A549 (cell line): ENCODE data around the gene MED14.

Experiments
- CEBPB ChIP-seq, 2 experiments: fragments of >200 bp in 1 of 2; sonication (Bioruptor Twin) in 1 of 2; formaldehyde crosslinking in 1 of 2; IDR thresholded peaks; 2 replicates each; pipeline ENCODE4 v1.6.1; 2012 to 2016
- CTCF ChIP-seq: fragments of >200 bp; sonication (Bioruptor Twin); formaldehyde crosslinking; IDR thresholded peaks from 3 replicates; pipeline ENCODE4 v1.5.1; 2016
- GATA3 ChIP-seq: IDR thresholded peaks from 2 replicates; pipeline ENCODE4 v1.6.1; 2012; ENCODE audit warnings: borderline replicate concordance
- POLR2A ChIP-seq: IDR thresholded peaks from 2 replicates; pipeline ENCODE4 v1.6.1; 2012; ENCODE audit warnings: mild to moderate bottlenecking, low read length
- RFX5 ChIP-seq: fragments of 450-650 bp; IDR thresholded peaks from 2 replicates; pipeline ENCODE4 v1.7.1; 2014; ENCODE audit warnings: antibody characterized with exemption, mild to moderate bottlenecking, moderate library complexity
- RNF2 ChIP-seq: fragments of 200-600 bp; sonication (generic); IDR thresholded peaks from 2 replicates; pipeline ENCODE4 v1.6.1; 2016; ENCODE audit warnings: low read depth, mild to moderate bottlenecking, antibody characterized with exemption, moderate library complexity, borderline replicate concordance
- SREBF2 ChIP-seq: fragments of 450-650 bp; IDR thresholded peaks from 2 replicates; pipeline ENCODE4 v1.6.1; 2014; ENCODE audit warnings: mild to moderate bottlenecking, moderate library complexity
- TF ChIP-seq, protein P1 (sequence below): fragments of 150-350 bp; IDR thresholded peaks from 2 replicates; pipeline ENCODE4 v1.6.1; 2014; ENCODE audit warnings: low read depth, mild to moderate bottlenecking, low read length

- TF ChIP-seq RFX5 (no peak), CTCF (no peak), RNF2 (no peak), SREBF2 (no peak), POLR2A (no peak), CEBPB (IDR thresholded peaks at IDR 0.05) (no peak), GATA3 (no peak)
- TF ChIP-seq, protein P1, sequence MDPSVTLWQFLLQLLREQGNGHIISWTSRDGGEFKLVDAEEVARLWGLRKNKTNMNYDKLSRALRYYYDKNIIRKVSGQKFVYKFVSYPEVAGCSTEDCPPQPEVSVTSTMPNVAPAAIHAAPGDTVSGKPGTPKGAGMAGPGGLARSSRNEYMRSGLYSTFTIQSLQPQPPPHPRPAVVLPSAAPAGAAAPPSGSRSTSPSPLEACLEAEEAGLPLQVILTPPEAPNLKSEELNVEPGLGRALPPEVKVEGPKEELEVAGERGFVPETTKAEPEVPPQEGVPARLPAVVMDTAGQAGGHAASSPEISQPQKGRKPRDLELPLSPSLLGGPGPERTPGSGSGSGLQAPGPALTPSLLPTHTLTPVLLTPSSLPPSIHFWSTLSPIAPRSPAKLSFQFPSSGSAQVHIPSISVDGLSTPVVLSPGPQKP: no peak
Measured at GRCh38 chrX:40623665-40624064, 111.7 kb downstream of the MED14 start.
